GM12801 (cell line): ENCODE results near the gene HLCS.

Experiments used
- CTCF ChIP-seq: IDR thresholded peaks from one replicate; pipeline ENCODE4 v1.5.1; 2011; ENCODE audit warnings: control low read depth; ENCODE audit not compliant: insufficient read length; ENCODE audit errors: extremely low read depth

The HLCS gene

GRCh38 chr21:36910581-36911307, 55.7 kb downstream of the HLCS start:
- no peak for TF ChIP-seq CTCF

GRCh38 chr21:36909901-36910561, 56.4 kb downstream of the HLCS start:
- TF ChIP-seq CTCF: no peak

GRCh38 chr21:36909423-36909822, 57.0 kb downstream of the HLCS start:
- no peak for TF ChIP-seq CTCF

- no peak for TF ChIP-seq CTCF
Observed at GRCh38 chr21:36908260-36908908, 58.1 kb downstream of the HLCS start.

- no peak for TF ChIP-seq CTCF
Observed at GRCh38 chr21:36904093-36904666, 62.3 kb downstream of the HLCS start.

GRCh38 chr21:36902793-36903192, 63.7 kb downstream of the HLCS start:
- no peak for TF ChIP-seq CTCF

- no peak for TF ChIP-seq CTCF
Observed at GRCh38 chr21:36902331-36902730, 64.1 kb downstream of the HLCS start.
